Heart right ventricle (tissue), 16 donors: Measurements from ENCODE around the gene APOLD1. TPM values are rescaled to one million over a fixed set of nuclear protein-coding genes. Genes with fewer than 3 reads are reported as not detected.
A peak's percentile ranks its signal among the peaks of the same experiment; 100 is the strongest.

Source experiments
- ATAC-seq, 8 donors: fragments of 200-7000 bp; cut with Tn5 transposase; one replicate each; pipeline ENCODE4 v1.9.1; 2020; ENCODE audit warnings: mild to moderate bottlenecking in 8 of 8, moderate library complexity in 8 of 8, moderate number of reproducible peaks in 1 of 8
- DNase-seq, 2 donors: peaks; one replicate each; pipeline ENCODE4 v3.0.0-alpha.2; 2020
- H3K27ac ChIP-seq, 10 donors: fragments of 200-600 bp; sonication (generic) in 2 of 10; one replicate each; pipeline versions ENCODE4 v1.5.0 to v1.8.0; 2020 to 2022; ENCODE audit warnings: mild to moderate bottlenecking in 3 of 10
- H3K27me3 ChIP-seq, 7 donors: fragments of 200-600 bp; one replicate each; pipeline ENCODE4 v1.8.0; 2021 to 2022; ENCODE audit warnings: mild to moderate bottlenecking in 2 of 7
- H3K36me3 ChIP-seq, 9 donors: fragments of 200-600 bp; sonication (generic) in 1 of 9; one replicate each; pipeline versions ENCODE4 v1.5.0 to v1.8.0; 2020 to 2022; ENCODE audit warnings: mild to moderate bottlenecking in 2 of 9
- H3K4me1 ChIP-seq, 9 donors: fragments of 200-600 bp; sonication (generic) in 1 of 9; one replicate each; pipeline versions ENCODE4 v1.5.0 to v1.8.0; 2020 to 2022; ENCODE audit warnings: mild to moderate bottlenecking in 4 of 9
- H3K4me3 ChIP-seq, 10 donors: fragments of 200-600 bp; sonication (generic) in 2 of 10; one replicate each; pipeline versions ENCODE4 v1.5.0 to v1.8.0; 2020 to 2022; ENCODE audit warnings: mild to moderate bottlenecking in 7 of 10, moderate library complexity in 2 of 10
- H3K9me3 ChIP-seq, 11 donors: fragments of 200-600 bp in 10 of 11; sonication (generic) in 2 of 11; one replicate each; pipeline versions ENCODE4 v1.5.0 to v1.8.0; 2013 to 2022; ENCODE audit warnings: mild to moderate bottlenecking in 2 of 11, control low read depth in 1 of 11, moderate library complexity in 1 of 11
- CTCF ChIP-seq, 9 donors: fragments of 200-600 bp; sonication (generic) in 2 of 9; IDR thresholded peaks; one replicate each; pipeline versions ENCODE4 v1.5.0 to v1.8.0; 2021 to 2022; ENCODE audit warnings: antibody characterized with exemption in 9 of 9, mild to moderate bottlenecking in 5 of 9, moderate library complexity in 1 of 9
- whole genome bisulfite sequencing, 2 donors: extraction: QIAGEN DNeasy Blood & Tissue Kit; methylation state at CpG; one replicate each; pipeline ENCODE4 v1.1.7; 2013; ENCODE audit warnings: inconsistent platforms in 1 of 2; 5-methylcytosine and 5-hydroxymethylcytosine counted together
- intact Hi-C, 10 donors: fragments of 100-400 bp; cut with DNase I; formaldehyde crosslinking; loops; one replicate each; pipeline versions ENCODE4 v1.11.1 to v1.14.2; 2022
- polyA plus RNA-seq, 2 donors: library from polyadenylated mRNA; stranded (reverse); fragments of 200-250 nt; gene quantifications; one replicate each; pipeline ENCODE4 v1.2.3, GENCODE V29; 2013
- total RNA-seq, 10 donors: library from RNA; stranded (reverse); fragmentation: NEBNext Ultra II Directional in 3 of 10; extraction: Animal tissue kit (Norgen Biotek cat#: 25700) in 3 of 10; gene quantifications; one replicate each; pipeline versions ENCODE4 v1.2.1 to v1.2.4, GENCODE V29; 2021 to 2023
- donor health status: Arrhythmogenic right ventricular cardiomyopathy.
- donor health status: ischemic (EF 13 %, LVEDD 7.1; RV severe dilation, severe dysfunction).
- donor health status: healthy with polysubstance abuse.
- donor health status: DM: no; HTN: yes; CAD: no.
- donor health status: DM: no; HTN: no; CAD: no.
- donor health status: ischemic (EF 25% LVEDD 6.9; RV normal size, moderate dysfunction).
- donor health status: ischemic (EF 25% LVEDD 5.7; RV mildly dilated, moderate dysfunction).
- donor health status: healthy.
- donor health status: DM: yes; HTN: yes; CAD: no.
- donor health status: Ischemic cardiomyopathy.
- donor health status: ischemic (EF 35%, LVEDD 5.7; RV mildly dilated, moderate dysfunction).
- donor health status: nonischemic (EF 11% LVEDD 7.7; RV severe dilation, severe dysfunction).
- donor health status: DM: yes; HTN: yes; CAD: no.
- donor health status: PGD.
- donor health status: ischemic (EF 29% LVEDD 5.4; RV normal size, mild dysfunction).
- donor health status: nonischemic (EF 23%, LVEDD 6.1; RV moderate dilation, normal function).

Gene APOLD1
- total and polyA plus RNA-seq, 12 donors = 11.1 to 98.8 (median 20.6) TPM

- no peak for TF ChIP-seq CTCF (IDR thresholded peaks at IDR 0.05)
- H3K27me3 ChIP-seq = no peaks in the 10 kb centered on the region
- no peaks in the 10 kb centered on the region for H3K36me3 ChIP-seq
- H3K4me3 ChIP-seq = no peak overlapping the region
- DNase-seq (no peak), ATAC-seq (peak in 5 of 8 donors; percentile 9 to 60 (median 45))
- peak overlapping the region in 6 of 10 donors; percentile 26 to 70 (median 58) for H3K27ac ChIP-seq
- intact Hi-C loops = loop anchor here in 1 of 10 donors (5.0 kb wide), 1 partner anchor 38 kb away; no protein-coding TSS in a partner anchor
- 80 to 87% methylated on average over 8 of the region's 8 CpGs for WGBS, 2 donors
- H3K9me3 ChIP-seq = no peaks in the 10 kb centered on the region
- H3K4me1 ChIP-seq = peaks cover 0 to 36% (median 10%) of the 10 kb centered on the region in 9 donors
These were observed 40.7 kb upstream of the APOLD1 start for GRCh38 chr12:12744546-12745305.

- TF ChIP-seq CTCF (IDR thresholded peaks at IDR 0.05) = no peak
- no peaks in the 10 kb centered on the region for H3K27me3 ChIP-seq
- intact Hi-C loops = no loop called here
- DNase-seq (no peak), ATAC-seq (no peak)
- H3K36me3 ChIP-seq = no peaks in the 10 kb centered on the region
- WGBS, 2 donors = 74 to 84% methylated on average over 7 of the region's 7 CpGs
- no peak overlapping the region for H3K4me3 ChIP-seq
- H3K27ac ChIP-seq = peak overlapping the region in 4 of 10 donors; percentile 26 to 70 (median 67)
- H3K9me3 ChIP-seq = no peaks in the 10 kb centered on the region
- H3K4me1 ChIP-seq = peaks cover 0 to 36% (median 10%) of the 10 kb centered on the region in 9 donors
These were observed 39.8 kb upstream of the APOLD1 start for GRCh38 chr12:12745576-12746211.

- no peak overlapping the region for H3K4me3 ChIP-seq
- no peaks in the 10 kb centered on the region for H3K36me3 ChIP-seq
- peaks cover 0 to 21% (median 0%) of the 10 kb centered on the region in 9 donors for H3K4me1 ChIP-seq
- TF ChIP-seq CTCF (IDR thresholded peaks at IDR 0.05) = no peak
- 64 to 75% methylated on average over 3 of the region's 3 CpGs for WGBS, 2 donors
- H3K27ac ChIP-seq = no peak overlapping the region
- intact Hi-C loops = no loop called here
- H3K9me3 ChIP-seq = no peaks in the 10 kb centered on the region
- ATAC-seq (no peak), DNase-seq (no peak)
- no peaks in the 10 kb centered on the region for H3K27me3 ChIP-seq
These were observed 38.2 kb upstream of the APOLD1 start for GRCh38 chr12:12747278-12747677.

- intact Hi-C loops = no loop called here
- H3K27ac ChIP-seq = no peak overlapping the region
- 61 to 64% methylated on average over 3 of the region's 3 CpGs for WGBS, 2 donors
- ATAC-seq = no peak
- H3K4me1 ChIP-seq = peaks cover 0 to 19% (median 0%) of the 10 kb centered on the region in 9 donors
- no peak overlapping the region for H3K4me3 ChIP-seq
- no peaks in the 10 kb centered on the region for H3K27me3 ChIP-seq
- TF ChIP-seq CTCF (IDR thresholded peaks at IDR 0.05) = no peak
- no peaks in the 10 kb centered on the region for H3K36me3 ChIP-seq
- H3K9me3 ChIP-seq = no peaks in the 10 kb centered on the region
- DNase-seq = no peak
These were observed 37.4 kb upstream of the APOLD1 start for GRCh38 chr12:12748044-12748443.
